GM21576 (cell line): ENCODE results near the gene NBPF1.
"Not testable (repeated sequence)": the region's sequence is repeated elsewhere in the genome, so short reads cannot be mapped to it uniquely, and the experiment has no call there.

Source experiments
- ATAC-seq: cut with Tn5 transposase; IDR thresholded peaks from one replicate; pipeline ENCODE4 v1.9.1; 2021; ENCODE audit warnings: mild to moderate bottlenecking, moderate library complexity; ENCODE audit not compliant: unreplicated experiment

NBPF1 gene

DNA sequence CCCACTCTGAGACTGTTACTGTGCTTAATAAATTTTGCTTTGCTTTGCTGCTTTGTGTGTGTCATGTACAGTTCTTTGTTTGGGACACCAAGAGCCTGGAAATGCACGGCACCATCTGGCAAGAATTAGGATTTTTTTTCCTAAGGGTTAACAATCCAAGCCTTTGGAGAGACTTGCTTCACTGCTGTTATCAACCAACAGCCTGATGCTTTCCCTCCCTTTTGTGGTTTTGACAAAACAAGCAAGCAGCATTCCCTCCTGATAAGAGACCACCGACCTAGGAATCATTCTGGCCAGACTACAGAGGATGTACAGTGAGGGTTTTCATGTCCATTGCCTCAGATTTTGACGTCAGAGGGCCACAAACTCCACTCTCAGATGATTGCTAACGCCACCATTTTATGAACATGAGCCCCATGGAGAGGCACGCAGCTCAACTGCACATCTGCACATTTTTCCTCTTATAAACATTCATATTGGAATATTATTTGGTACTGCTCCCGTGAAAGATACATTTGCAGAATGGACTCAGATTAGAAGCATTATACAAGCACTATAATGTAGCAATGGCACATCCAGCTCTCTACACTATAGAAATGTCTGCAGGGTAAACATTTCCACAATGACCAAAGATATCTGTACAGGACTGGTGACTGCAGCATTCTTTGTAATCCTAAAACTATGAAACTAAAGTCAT lies 94.0 kb downstream of the NBPF1 start:
- ATAC-seq = not testable (repeated sequence)

- ATAC-seq = not testable (repeated sequence)
Measured at GRCh38 chr1:16518913-16519254, 94.5 kb downstream of the NBPF1 start.

- not testable (repeated sequence) for ATAC-seq
Measured at GRCh38 chr1:16516694-16517410, 96.5 kb downstream of the NBPF1 start.

DNA sequence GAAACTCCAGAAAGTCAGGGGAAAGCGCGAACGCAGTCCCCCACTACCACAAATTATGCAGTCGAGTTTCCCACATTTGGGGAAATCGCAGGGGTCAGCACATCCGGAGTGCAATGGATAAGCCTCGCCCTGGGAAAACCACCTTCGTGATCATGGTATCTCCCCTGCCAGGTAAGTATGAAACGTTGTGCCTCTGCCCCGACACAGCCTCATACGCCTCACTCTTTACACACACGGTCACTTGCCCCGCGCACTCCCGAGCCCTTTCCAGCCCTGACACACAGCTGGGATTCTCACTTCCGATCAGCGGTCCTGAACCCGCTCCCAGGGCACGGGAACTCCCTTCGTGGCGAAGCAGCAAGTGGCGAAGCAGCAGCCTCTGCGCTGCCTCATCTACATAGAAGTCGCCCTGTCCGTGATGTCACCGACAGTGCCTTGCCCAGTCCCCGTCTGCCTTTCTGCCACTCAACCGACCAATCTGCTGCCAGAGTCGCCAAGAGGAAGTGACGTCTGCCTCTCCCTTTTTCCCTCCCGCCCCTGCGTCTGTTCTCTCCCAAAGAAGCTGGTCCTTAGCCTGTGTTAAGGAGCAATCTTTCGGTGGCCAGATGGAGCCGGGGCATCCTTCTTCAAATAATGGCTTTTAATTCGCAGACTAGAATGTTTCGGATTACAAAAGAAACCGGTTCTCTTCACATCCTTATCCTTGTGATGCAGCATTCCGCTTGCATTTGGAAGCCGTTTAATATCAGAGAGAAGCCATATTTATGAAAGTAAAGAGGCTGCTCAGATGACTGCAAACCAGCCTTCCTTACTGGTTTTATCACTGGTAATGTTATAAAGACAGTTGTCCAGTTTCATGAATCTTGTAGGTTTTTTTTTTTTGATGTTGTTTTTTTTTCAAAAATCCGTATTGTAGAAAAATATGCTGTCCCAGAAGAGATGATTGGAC lies 99.0 kb downstream of the NBPF1 start, which contains the start of gene RNU1-1:
TSS of gene RNU1-1 (minus strand) at position 179 of the 949 bp plus-strand sequence.
- ATAC-seq = not testable (repeated sequence)

GRCh38 chr1:16513412-16514106 lies 99.8 kb downstream of the NBPF1 start:
- not testable (repeated sequence) for ATAC-seq

GRCh38 chr1:16512624-16513411 lies 100.5 kb downstream of the NBPF1 start:
- ATAC-seq = not testable (repeated sequence)
